NT2/D1 (cell line): ENCODE measurements around the gene GHRH.

Experiments used
- SUZ12 ChIP-seq: IDR thresholded peaks from 2 replicates; pipeline ENCODE4 v1.6.1; 2011; ENCODE audit not compliant: insufficient read length, insufficient read depth; ENCODE audit errors: extremely low read depth
- YY1 ChIP-seq: IDR thresholded peaks from 2 replicates; pipeline ENCODE4 v1.6.1; 2011; ENCODE audit not compliant: insufficient read length, insufficient read depth
- ZNF274 ChIP-seq: IDR thresholded peaks from 2 replicates; pipeline ENCODE4 v1.6.1; 2011; ENCODE audit warnings: mild to moderate bottlenecking, low read depth, low read length

DNA sequence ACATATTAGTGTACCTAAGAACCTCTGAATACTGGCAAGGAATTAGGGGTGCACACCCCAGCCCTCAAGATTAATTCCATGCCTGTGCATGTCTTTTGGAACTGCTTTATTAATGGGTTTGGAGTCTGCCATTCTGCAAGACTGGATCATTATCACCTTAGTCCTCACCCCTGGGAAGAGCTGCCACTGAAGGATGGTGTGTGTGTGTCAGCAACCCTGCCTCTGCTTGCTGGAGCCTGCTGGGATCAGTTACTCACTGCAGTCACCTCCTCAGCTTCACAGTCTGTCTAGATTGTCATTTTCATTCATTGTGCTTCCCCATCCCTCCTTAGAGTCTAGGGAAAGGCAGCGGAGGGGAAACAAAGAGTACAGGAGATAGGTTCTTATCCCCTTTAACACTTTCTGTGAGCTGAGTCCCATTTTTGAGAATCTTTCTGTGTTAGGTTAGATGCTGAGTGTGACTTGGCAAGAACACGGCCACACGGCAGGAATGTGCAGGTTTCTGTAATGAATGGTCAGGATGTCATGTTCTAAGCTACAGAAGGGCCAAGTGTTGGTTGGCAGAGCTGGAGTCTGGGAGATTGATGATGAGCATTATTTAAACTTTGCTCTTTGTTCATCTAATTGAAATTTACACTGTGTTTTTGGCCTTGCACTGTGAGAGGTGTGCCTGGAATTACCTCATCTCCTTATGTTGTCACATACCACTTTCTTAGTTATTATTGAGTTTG lies 21.1 kb downstream of the GHRH start:
- no peak for TF ChIP-seq ZNF274
- no peak for TF ChIP-seq YY1
- TF ChIP-seq SUZ12: no peak
